Measurements from ENCODE around the gene DSCAML1.

DNA sequence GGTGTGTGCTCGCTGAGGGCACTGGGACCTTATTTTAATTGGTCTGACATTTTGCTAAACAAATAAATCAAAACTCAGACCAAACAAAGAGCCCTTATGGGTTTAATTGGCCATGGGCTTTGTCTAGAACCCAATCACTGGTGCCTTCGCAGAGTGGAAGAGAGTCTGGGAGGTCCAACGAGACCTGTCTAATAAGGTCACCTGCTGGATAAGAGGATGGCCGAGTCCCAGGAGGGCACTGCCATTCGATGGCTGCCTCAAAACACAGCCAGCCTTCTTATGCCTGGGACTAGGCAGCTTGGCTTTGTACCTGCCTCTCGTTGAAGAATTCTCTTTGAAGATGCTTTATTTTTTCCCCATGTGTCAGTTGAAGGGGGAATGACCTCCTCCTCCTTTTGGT lies 298.2 kb downstream of the DSCAML1 start:
- TF ChIP-seq, protein P1, sequence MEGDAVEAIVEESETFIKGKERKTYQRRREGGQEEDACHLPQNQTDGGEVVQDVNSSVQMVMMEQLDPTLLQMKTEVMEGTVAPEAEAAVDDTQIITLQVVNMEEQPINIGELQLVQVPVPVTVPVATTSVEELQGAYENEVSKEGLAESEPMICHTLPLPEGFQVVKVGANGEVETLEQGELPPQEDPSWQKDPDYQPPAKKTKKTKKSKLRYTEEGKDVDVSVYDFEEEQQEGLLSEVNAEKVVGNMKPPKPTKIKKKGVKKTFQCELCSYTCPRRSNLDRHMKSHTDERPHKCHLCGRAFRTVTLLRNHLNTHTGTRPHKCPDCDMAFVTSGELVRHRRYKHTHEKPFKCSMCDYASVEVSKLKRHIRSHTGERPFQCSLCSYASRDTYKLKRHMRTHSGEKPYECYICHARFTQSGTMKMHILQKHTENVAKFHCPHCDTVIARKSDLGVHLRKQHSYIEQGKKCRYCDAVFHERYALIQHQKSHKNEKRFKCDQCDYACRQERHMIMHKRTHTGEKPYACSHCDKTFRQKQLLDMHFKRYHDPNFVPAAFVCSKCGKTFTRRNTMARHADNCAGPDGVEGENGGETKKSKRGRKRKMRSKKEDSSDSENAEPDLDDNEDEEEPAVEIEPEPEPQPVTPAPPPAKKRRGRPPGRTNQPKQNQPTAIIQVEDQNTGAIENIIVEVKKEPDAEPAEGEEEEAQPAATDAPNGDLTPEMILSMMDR (IDR thresholded peaks at IDR 0.05; ENCODE audit: insufficient read depth, low read depth, low read length), result no peak
- TF ChIP-seq EZH2 (IDR thresholded peaks at IDR 0.05; ENCODE audit: insufficient read depth, low read length), result no peak
